AG04450 (cell line): ENCODE measurements around the gene GFAP. TPM values are rescaled to one million over a fixed set of nuclear protein-coding genes. Genes with fewer than 3 reads are reported as not detected.

Source experiments
- CTCF ChIA-PET: fragments of 300-600, 350-600 bp; formaldehyde crosslinking; extraction: SDS; loops from one replicate; lab custom pipeline; 2022; ENCODE audit warnings: antibody characterized with exemption, inconsistent platforms; lab: Charles Lee
- POLR2A ChIA-PET: fragments of 350-600 bp; formaldehyde crosslinking; extraction: SDS; loops from one replicate; lab custom pipeline; 2021; ENCODE audit warnings: antibody characterized with exemption, inconsistent platforms; lab: Yijun Ruan, JAX
- DNase-seq: peaks from one replicate; pipeline ENCODE4 v3.0.0-alpha.2; 2011; ENCODE audit warnings: low read depth, low spot score
- H3K27ac ChIP-seq: one replicate; pipeline ENCODE4 v1.5.1; 2012; ENCODE audit warnings: low read depth, low read length, control low read depth
- H3K27me3 ChIP-seq: one replicate; pipeline ENCODE4 v1.6.0; 2012; ENCODE audit warnings: low read length; ENCODE audit not compliant: control insufficient read depth, insufficient read depth
- H3K4me3 ChIP-seq: 2 replicates; pipeline ENCODE4 v1.5.1; 2011; ENCODE audit warnings: mild to moderate bottlenecking, low read depth, low read length, control low read depth
- H3K9me3 ChIP-seq: 2 replicates; pipeline ENCODE4 v1.5.1; 2012; ENCODE audit warnings: low read length; ENCODE audit not compliant: control insufficient read depth, insufficient read depth
- CTCF ChIP-seq: IDR thresholded peaks from 2 replicates; pipeline ENCODE4 v1.5.1; 2011; ENCODE audit warnings: low read depth, low read length, control low read depth, inconsistent platforms
- polyA plus RNA-seq: library from polyadenylated mRNA; depleted of rRNA; stranded (reverse); fragments of >200 nt; gene quantifications from 2 replicates; pipeline ENCODE4 v1.2.3, GENCODE V29; 2011

Gene GFAP
- polyA plus RNA-seq, 1 experiment, result 0.40 TPM

- peaks cover 12% of the 10 kb centered on the region for H3K27me3 ChIP-seq
- H3K27ac ChIP-seq, result no peak overlapping the region
- H3K9me3 ChIP-seq, result no peaks in the 10 kb centered on the region; the same call in 1 of the 2 replicates
- no peak for TF ChIP-seq CTCF
- no peak overlapping the region for H3K4me3 ChIP-seq
- CTCF ChIA-PET, result interaction anchor here (0.6 to 8.7 kb wide), 5 partner anchors 23 to 218 kb away, joined by 3 to 244 read pairs (median 4); partner anchors contain the start of gene ACBD4
- no peak for DNase-seq
- POLR2A ChIA-PET, result no interaction called here
These were observed 1.5 kb upstream of the GFAP start for GRCh38 chr17:44916781-44917241.

- Histone ChIP-seq H3K27me3 (peaks cover 12% of the 10 kb centered on the region), H3K4me3 (no peak overlapping the region), H3K27ac (no peak overlapping the region), H3K9me3 (no peaks in the 10 kb centered on the region; the same call in 1 of the 2 replicates)
- DNase-seq, result no peak
- CTCF ChIA-PET, result interaction anchor here (0.6 to 8.7 kb wide), 4 partner anchors 81 to 219 kb away, joined by 3 to 244 read pairs (median 7); partner anchors contain the start of gene ACBD4
- POLR2A ChIA-PET, result no interaction called here
- TF ChIP-seq CTCF, result no peak
These were observed 821 bp upstream of the GFAP start for GRCh38 chr17:44915862-44916780.

GRCh38 chr17:44914698-44915271, 515 bp downstream of the GFAP start:
- ChIA-PET CTCF (interaction anchor here (0.9 kb wide), 1 partner anchor 221 kb away, joined by 3 read pairs; the partner anchor contains the start of gene ACBD4), POLR2A (interaction anchor here (0.6 kb wide), 1 partner anchor 279 kb away, joined by 3 read pairs; no protein-coding TSS in a partner anchor)
- Histone ChIP-seq H3K4me3 (no peak overlapping the region), H3K27ac (no peak overlapping the region), H3K9me3 (no peaks in the 10 kb centered on the region; the same call in 1 of the 2 replicates), H3K27me3 (peaks cover 12% of the 10 kb centered on the region)
- no peak for TF ChIP-seq CTCF
- no peak for DNase-seq

- CTCF ChIA-PET, result interaction anchor here (0.7 to 0.9 kb wide), 2 partner anchors 136 to 221 kb away, joined by 3 to 4 read pairs; partner anchors contain the start of gene ACBD4
- TF ChIP-seq CTCF, result no peak
- H3K9me3 ChIP-seq, result no peaks in the 10 kb centered on the region; the same call in 1 of the 2 replicates
- DNase-seq, result no peak
- POLR2A ChIA-PET, result interaction anchor here (0.6 kb wide), 1 partner anchor 175 kb away, joined by 3 read pairs; no protein-coding TSS in a partner anchor
- H3K4me3 ChIP-seq, result no peak overlapping the region
- H3K27ac ChIP-seq, result no peak overlapping the region
- H3K27me3 ChIP-seq, result peaks cover 12% of the 10 kb centered on the region
These were observed 1.2 kb downstream of the GFAP start for GRCh38 chr17:44914148-44914547.
